ENCODE measurements around the gene AK8.

DNA sequence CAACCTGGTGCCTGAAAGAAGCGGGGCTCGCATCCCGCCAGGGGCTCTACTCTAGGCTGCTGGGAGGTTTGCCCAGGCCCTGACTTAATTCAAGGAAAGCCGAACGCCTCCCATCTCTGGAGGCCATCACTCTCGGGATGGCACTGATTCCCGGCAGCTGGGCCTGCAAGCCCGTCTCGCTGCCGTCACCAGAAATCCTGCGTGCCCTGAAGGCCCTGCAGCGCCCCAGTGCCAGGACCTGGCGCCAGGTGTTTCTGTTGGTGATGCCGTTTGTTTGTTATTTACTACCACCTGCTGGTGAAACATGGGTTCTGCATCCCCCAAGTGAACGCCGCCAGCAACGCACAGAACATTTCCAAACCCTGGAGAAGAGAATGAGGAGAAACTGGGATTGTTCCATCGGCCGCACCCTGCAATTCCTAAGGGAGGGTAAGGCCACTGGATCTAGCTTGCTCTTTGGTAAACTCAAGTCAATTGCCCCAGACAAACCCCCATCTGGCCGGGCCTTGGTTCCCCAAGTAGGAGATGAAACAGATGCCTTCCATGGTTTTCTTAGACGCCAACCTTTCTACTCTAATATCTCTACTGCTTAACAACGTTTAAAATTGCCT, 77.9 kb downstream of the AK8 start:
- TF ChIP-seq, protein P1, sequence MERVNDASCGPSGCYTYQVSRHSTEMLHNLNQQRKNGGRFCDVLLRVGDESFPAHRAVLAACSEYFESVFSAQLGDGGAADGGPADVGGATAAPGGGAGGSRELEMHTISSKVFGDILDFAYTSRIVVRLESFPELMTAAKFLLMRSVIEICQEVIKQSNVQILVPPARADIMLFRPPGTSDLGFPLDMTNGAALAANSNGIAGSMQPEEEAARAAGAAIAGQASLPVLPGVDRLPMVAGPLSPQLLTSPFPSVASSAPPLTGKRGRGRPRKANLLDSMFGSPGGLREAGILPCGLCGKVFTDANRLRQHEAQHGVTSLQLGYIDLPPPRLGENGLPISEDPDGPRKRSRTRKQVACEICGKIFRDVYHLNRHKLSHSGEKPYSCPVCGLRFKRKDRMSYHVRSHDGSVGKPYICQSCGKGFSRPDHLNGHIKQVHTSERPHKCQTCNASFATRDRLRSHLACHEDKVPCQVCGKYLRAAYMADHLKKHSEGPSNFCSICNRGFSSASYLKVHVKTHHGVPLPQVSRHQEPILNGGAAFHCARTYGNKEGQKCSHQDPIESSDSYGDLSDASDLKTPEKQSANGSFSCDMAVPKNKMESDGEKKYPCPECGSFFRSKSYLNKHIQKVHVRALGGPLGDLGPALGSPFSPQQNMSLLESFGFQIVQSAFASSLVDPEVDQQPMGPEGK (CRISPR knock-in tag; IDR thresholded peaks at IDR 0.05; ENCODE audit: borderline replicate concordance): no peak
- TF ChIP-seq, protein P2, sequence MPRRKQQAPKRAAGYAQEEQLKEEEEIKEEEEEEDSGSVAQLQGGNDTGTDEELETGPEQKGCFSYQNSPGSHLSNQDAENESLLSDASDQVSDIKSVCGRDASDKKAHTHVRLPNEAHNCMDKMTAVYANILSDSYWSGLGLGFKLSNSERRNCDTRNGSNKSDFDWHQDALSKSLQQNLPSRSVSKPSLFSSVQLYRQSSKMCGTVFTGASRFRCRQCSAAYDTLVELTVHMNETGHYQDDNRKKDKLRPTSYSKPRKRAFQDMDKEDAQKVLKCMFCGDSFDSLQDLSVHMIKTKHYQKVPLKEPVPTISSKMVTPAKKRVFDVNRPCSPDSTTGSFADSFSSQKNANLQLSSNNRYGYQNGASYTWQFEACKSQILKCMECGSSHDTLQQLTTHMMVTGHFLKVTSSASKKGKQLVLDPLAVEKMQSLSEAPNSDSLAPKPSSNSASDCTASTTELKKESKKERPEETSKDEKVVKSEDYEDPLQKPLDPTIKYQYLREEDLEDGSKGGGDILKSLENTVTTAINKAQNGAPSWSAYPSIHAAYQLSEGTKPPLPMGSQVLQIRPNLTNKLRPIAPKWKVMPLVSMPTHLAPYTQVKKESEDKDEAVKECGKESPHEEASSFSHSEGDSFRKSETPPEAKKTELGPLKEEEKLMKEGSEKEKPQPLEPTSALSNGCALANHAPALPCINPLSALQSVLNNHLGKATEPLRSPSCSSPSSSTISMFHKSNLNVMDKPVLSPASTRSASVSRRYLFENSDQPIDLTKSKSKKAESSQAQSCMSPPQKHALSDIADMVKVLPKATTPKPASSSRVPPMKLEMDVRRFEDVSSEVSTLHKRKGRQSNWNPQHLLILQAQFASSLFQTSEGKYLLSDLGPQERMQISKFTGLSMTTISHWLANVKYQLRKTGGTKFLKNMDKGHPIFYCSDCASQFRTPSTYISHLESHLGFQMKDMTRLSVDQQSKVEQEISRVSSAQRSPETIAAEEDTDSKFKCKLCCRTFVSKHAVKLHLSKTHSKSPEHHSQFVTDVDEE (CRISPR knock-in tag; IDR thresholded peaks at IDR 0.05): peak; percentile 23; the same call in 1 of the 2 replicates
- TF ChIP-seq ARNTL (CRISPR knock-in tag; IDR thresholded peaks at IDR 0.05; ENCODE audit: borderline replicate concordance, low read depth) (no peak), ZFP3 (CRISPR knock-in tag; IDR thresholded peaks at IDR 0.05) (no peak), ZNF565 (CRISPR knock-in tag; conservative IDR thresholded peaks at IDR 0.05; ENCODE audit: low read depth) (no peak), RARB (CRISPR knock-in tag; IDR thresholded peaks at IDR 0.05) (no peak), ZNF8 (CRISPR knock-in tag; IDR thresholded peaks at IDR 0.05) (no peak), ZC3H10 (CRISPR knock-in tag; IDR thresholded peaks at IDR 0.05) (no peak), BACH2 (CRISPR knock-in tag; IDR thresholded peaks at IDR 0.05; ENCODE audit: borderline replicate concordance) (no peak), ZNF70 (CRISPR knock-in tag; IDR thresholded peaks at IDR 0.05) (no peak), ISL1 (CRISPR knock-in tag; IDR thresholded peaks at IDR 0.05) (no peak), PPARA (CRISPR knock-in tag; IDR thresholded peaks at IDR 0.05; ENCODE audit: borderline replicate concordance) (no peak)
- TF ChIP-seq, protein P3, sequence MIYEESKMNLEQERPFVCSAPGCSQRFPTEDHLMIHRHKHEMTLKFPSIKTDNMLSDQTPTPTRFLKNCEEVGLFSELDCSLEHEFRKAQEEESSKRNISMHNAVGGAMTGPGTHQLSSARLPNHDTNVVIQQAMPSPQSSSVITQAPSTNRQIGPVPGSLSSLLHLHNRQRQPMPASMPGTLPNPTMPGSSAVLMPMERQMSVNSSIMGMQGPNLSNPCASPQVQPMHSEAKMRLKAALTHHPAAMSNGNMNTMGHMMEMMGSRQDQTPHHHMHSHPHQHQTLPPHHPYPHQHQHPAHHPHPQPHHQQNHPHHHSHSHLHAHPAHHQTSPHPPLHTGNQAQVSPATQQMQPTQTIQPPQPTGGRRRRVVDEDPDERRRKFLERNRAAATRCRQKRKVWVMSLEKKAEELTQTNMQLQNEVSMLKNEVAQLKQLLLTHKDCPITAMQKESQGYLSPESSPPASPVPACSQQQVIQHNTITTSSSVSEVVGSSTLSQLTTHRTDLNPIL (CRISPR knock-in tag; IDR thresholded peaks at IDR 0.05; ENCODE audit: low read depth): no peak
- TF ChIP-seq, protein P4, sequence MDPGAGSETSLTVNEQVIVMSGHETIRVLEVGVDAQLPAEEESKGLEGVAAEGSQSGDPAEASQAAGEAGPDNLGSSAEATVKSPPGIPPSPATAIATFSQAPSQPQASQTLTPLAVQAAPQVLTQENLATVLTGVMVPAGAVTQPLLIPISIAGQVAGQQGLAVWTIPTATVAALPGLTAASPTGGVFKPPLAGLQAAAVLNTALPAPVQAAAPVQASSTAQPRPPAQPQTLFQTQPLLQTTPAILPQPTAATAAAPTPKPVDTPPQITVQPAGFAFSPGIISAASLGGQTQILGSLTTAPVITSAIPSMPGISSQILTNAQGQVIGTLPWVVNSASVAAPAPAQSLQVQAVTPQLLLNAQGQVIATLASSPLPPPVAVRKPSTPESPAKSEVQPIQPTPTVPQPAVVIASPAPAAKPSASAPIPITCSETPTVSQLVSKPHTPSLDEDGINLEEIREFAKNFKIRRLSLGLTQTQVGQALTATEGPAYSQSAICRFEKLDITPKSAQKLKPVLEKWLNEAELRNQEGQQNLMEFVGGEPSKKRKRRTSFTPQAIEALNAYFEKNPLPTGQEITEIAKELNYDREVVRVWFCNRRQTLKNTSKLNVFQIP (CRISPR knock-in tag; IDR thresholded peaks at IDR 0.05; ENCODE audit: borderline replicate concordance, low read depth): no peak

Measured in SK-N-SH treated with all-trans-retinoic acid at 6 μM for 48 hours (cell line).